GM18519 (cell line): ENCODE measurements around the gene POU5F2.

ENCODE experiments used
- ATAC-seq: cut with Tn5 transposase; IDR thresholded peaks from one replicate; pipeline ENCODE4 v1.9.1; 2021; ENCODE audit warnings: mild to moderate bottlenecking, moderate library complexity; ENCODE audit not compliant: unreplicated experiment, low FRiP score

Gene POU5F2

GRCh38 chr5:93741136-93741811 lies at the start of gene POU5F2:
POU5F2 (minus strand) TSS chr5:93741600; CDS start chr5:93741563, 37 bp downstream.
- no peak for ATAC-seq

GRCh38 chr5:93790401-93790800 lies 49.0 kb upstream of the POU5F2 start:
- no peak for ATAC-seq

- ATAC-seq = no peak
These were observed 48.0 kb upstream of the POU5F2 start for GRCh38 chr5:93789173-93790067.

- no peak for ATAC-seq
These were observed 46.2 kb upstream of the POU5F2 start for GRCh38 chr5:93787598-93787997.

- no peak for ATAC-seq
These were observed 44.1 kb upstream of the POU5F2 start for GRCh38 chr5:93785475-93785874.

GRCh38 chr5:93782978-93783377 lies 41.6 kb upstream of the POU5F2 start:
- ATAC-seq = no peak

GRCh38 chr5:93777620-93778019 lies 36.2 kb upstream of the POU5F2 start:
- ATAC-seq = no peak

GRCh38 chr5:93756372-93756771 lies 15.0 kb upstream of the POU5F2 start:
- no peak for ATAC-seq

- ATAC-seq = no peak
These were observed 14.3 kb upstream of the POU5F2 start for GRCh38 chr5:93755716-93756115.

GRCh38 chr5:93748875-93749397 lies 7.5 kb upstream of the POU5F2 start:
- ATAC-seq = no peak

GRCh38 chr5:93746406-93747056 lies 5.1 kb upstream of the POU5F2 start:
- ATAC-seq = no peak

- ATAC-seq = no peak
These were observed 5.1 kb downstream of the POU5F2 start for GRCh38 chr5:93736284-93736683.

- no peak for ATAC-seq
These were observed 6.0 kb downstream of the POU5F2 start for GRCh38 chr5:93735378-93735777.

GRCh38 chr5:93731987-93732386 lies 9.4 kb downstream of the POU5F2 start:
- ATAC-seq = no peak

- ATAC-seq = no peak
These were observed 14.8 kb downstream of the POU5F2 start for GRCh38 chr5:93726595-93726994.

- no peak for ATAC-seq
These were observed 16.6 kb downstream of the POU5F2 start for GRCh38 chr5:93724791-93725190.

GRCh38 chr5:93723681-93724080 lies 17.7 kb downstream of the POU5F2 start:
- no peak for ATAC-seq

GRCh38 chr5:93723005-93723404 lies 18.4 kb downstream of the POU5F2 start:
- no peak for ATAC-seq

- no peak for ATAC-seq
These were observed 18.8 kb downstream of the POU5F2 start for GRCh38 chr5:93722588-93722987.

- no peak for ATAC-seq
These were observed 19.9 kb downstream of the POU5F2 start for GRCh38 chr5:93721511-93721910.

- ATAC-seq = no peak
These were observed 20.3 kb downstream of the POU5F2 start for GRCh38 chr5:93721071-93721470.
